Adrenal gland (tissue), 12 donors: ENCODE data around the gene AR. TPM values are rescaled to one million over a fixed set of nuclear protein-coding genes. Genes with fewer than 3 reads are reported as not detected.

ENCODE experiments used
- DNase-seq, 7 donors: peaks; one replicate each; pipeline ENCODE4 v3.0.0-alpha.2; 2019 to 2020
- H3K27ac ChIP-seq, 5 donors: fragments of 200-600 bp; sonication (generic) in 4 of 5; 1 replicate in 3 of 5; 2 replicates in 2 of 5; pipeline versions ENCODE4 v1.5.1 to v1.8.0; 2016 to 2020; ENCODE audit warnings: mild to moderate bottlenecking in 1 of 5
- H3K27me3 ChIP-seq: fragments of 200-600 bp; 2 replicates; pipeline ENCODE4 v1.8.0; 2021
- H3K36me3 ChIP-seq, 2 donors: fragments of 200-600 bp; replicated peaks in 1 of 2; 1 replicate in 1 of 2; 2 replicates in 1 of 2; pipeline versions ENCODE4 v1.5.1 to v1.8.0; 2018 to 2022
- H3K4me1 ChIP-seq, 2 donors: fragments of 200-600 bp; replicated peaks in 1 of 2; 1 replicate in 1 of 2; 2 replicates in 1 of 2; pipeline versions ENCODE4 v1.5.1 to v1.8.0; 2018 to 2021
- H3K4me3 ChIP-seq, 4 donors: fragments of 200-600 bp; sonication (generic) in 3 of 4; one replicate each; pipeline ENCODE4 v1.5.1; 2016 to 2018
- H3K9me3 ChIP-seq, 3 donors: fragments of 200-600 bp; sonication (generic) in 1 of 3; replicated peaks in 1 of 3; 1 replicate in 2 of 3; 2 replicates in 1 of 3; pipeline versions ENCODE4 v1.5.1 to v1.8.0; 2016 to 2021
- POLR2A ChIP-seq, 2 donors: fragments of 450-650 bp; IDR thresholded peaks; one replicate each; pipeline ENCODE4 v1.6.1; 2017; ENCODE audit warnings: antibody characterized with exemption in 2 of 2, mild to moderate bottlenecking in 2 of 2, moderate library complexity in 1 of 2
- WGBS, 4 donors: extraction: QIAGEN DNeasy Blood & Tissue Kit in 2 of 4; methylation state at CpG; one replicate each; pipeline versions ENCODE4 v1.1.5 to v1.1.7; 2013 to 2017; 5-methylcytosine and 5-hydroxymethylcytosine counted together
- intact Hi-C, 2 donors: fragments of 100-400 bp; cut with DNase I; formaldehyde crosslinking; loops; one replicate each; pipeline versions ENCODE4 v1.14.1 to v1.15.0; 2022 to 2023
- polyA plus RNA-seq, 3 donors: library from polyadenylated mRNA; stranded (reverse); fragments of 200-250 nt in 2 of 3; fragments of 350-450 nt in 1 of 3; fragmentation: Illumina TruSeq in 1 of 3; extraction: RNeasy Lipid Tissue Mini Kit (QIAGEN cat#74804) in 1 of 3; gene quantifications; one replicate each; pipeline ENCODE4 v1.2.3, GENCODE V29; 2013 to 2014
- total RNA-seq, 9 donors: library from RNA; depleted of rRNA in 4 of 9; stranded (reverse); fragments of >200 nt in 4 of 9; fragments of 120-200 nt in 1 of 9; fragmentation: NEBNext Ultra II Directional in 1 of 9; extraction: Animal tissue kit (Norgen Biotek cat#: 25700) in 1 of 9; gene quantifications; one replicate each; pipeline versions ENCODE4 v1.1.0 to v1.2.4, GENCODE V29; 2013 to 2023
- TF ChIP-seq, protein P1 (sequence below), 6 experiments: fragments of 450-650 bp in 4 of 6; fragments of 200-600 bp in 2 of 6; sonication (generic) in 1 of 6; IDR thresholded peaks; 1 replicate in 5 of 6; 2 replicates in 1 of 6; pipeline versions ENCODE4 v1.5.1 to v1.8.0; 2016 to 2021; ENCODE audit warnings: antibody characterized with exemption in 6 of 6, mild to moderate bottlenecking in 2 of 6, moderate library complexity in 1 of 6
- donor health status: healthy with polysubstance abuse.
- donor health status: Bipolar disorder and iron deficiency.
- donor health status: DM: yes; HTN: yes; CAD: no.
- donor health status: DM: no; HTN: no; CAD: no.
- donor health status: DM: no; HTN: no; CAD: no.
- donor health status: DM: yes; HTN: yes; CAD: no.

Gene AR
- total and polyA plus RNA-seq, 12 donors = 0.64 to 7.5 (median 2.9) TPM

DNA sequence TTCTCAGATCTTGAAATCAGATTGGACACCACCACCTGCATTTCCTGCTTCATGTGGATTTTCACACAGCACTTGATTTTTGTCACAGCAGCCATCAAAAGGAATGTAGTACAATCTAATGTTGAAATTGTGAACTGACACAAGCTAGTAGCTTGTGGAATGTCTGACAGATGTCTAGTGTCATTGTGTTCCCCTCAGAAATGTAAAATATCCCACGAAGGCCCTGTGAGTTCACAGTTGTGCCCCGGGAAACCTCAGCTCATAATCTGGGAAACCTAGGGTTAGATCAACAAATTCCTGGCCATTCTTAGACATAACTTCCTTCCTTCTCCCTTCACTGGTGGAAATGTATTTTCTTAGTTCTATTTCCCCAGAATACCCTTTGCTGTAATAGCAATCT lies 205.7 kb downstream of the AR start:
- no peaks in the 10 kb centered on the region for H3K36me3 ChIP-seq
- intact Hi-C loops = no loop called here
- 33 to 48% (median 42%) methylated on average over 2 of the region's 2 CpGs for WGBS, 4 donors
- no peaks in the 10 kb centered on the region for H3K4me1 ChIP-seq
- DNase-seq = no peak
- peaks cover 6% of the 10 kb centered on the region for H3K27me3 ChIP-seq
- no peak for TF ChIP-seq POLR2A (IDR thresholded peaks at IDR 0.05)
- no peak overlapping the region for H3K27ac ChIP-seq
- H3K9me3 ChIP-seq = no peaks in the 10 kb centered on the region
- H3K4me3 ChIP-seq = no peak overlapping the region

DNA sequence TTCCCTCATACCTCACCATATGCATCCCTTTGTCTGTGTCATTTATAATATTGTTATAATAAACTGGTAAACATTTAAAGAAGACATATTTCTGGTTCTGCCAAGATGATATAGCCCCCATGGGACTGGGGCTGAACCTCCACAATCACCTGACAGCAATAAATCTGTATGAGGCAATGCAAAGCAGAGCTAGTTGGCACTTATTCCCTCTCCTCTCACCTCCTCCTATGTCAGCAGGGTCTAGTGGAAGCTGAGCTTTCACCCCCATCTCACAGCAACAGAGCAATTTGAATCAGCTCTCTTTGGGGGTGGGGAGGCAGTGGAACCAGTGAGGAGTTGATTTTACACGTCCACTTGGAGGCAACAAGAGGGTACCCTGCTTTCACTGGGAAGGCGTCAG lies 206.9 kb downstream of the AR start:
- TF ChIP-seq, protein P1, sequence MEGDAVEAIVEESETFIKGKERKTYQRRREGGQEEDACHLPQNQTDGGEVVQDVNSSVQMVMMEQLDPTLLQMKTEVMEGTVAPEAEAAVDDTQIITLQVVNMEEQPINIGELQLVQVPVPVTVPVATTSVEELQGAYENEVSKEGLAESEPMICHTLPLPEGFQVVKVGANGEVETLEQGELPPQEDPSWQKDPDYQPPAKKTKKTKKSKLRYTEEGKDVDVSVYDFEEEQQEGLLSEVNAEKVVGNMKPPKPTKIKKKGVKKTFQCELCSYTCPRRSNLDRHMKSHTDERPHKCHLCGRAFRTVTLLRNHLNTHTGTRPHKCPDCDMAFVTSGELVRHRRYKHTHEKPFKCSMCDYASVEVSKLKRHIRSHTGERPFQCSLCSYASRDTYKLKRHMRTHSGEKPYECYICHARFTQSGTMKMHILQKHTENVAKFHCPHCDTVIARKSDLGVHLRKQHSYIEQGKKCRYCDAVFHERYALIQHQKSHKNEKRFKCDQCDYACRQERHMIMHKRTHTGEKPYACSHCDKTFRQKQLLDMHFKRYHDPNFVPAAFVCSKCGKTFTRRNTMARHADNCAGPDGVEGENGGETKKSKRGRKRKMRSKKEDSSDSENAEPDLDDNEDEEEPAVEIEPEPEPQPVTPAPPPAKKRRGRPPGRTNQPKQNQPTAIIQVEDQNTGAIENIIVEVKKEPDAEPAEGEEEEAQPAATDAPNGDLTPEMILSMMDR (IDR thresholded peaks at IDR 0.05) = no peak
- TF ChIP-seq POLR2A (IDR thresholded peaks at IDR 0.05) = no peak
- intact Hi-C loops = no loop called here
- whole genome bisulfite sequencing, 4 donors = 38 to 51% (median 40%) methylated on average over 2 of the region's 2 CpGs
- Histone ChIP-seq H3K27ac (no peak overlapping the region), H3K36me3 (no peaks in the 10 kb centered on the region), H3K4me1 (no peaks in the 10 kb centered on the region), H3K9me3 (no peaks in the 10 kb centered on the region), H3K27me3 (peaks cover 6% of the 10 kb centered on the region), H3K4me3 (no peak overlapping the region)
- no peak for DNase-seq

DNA sequence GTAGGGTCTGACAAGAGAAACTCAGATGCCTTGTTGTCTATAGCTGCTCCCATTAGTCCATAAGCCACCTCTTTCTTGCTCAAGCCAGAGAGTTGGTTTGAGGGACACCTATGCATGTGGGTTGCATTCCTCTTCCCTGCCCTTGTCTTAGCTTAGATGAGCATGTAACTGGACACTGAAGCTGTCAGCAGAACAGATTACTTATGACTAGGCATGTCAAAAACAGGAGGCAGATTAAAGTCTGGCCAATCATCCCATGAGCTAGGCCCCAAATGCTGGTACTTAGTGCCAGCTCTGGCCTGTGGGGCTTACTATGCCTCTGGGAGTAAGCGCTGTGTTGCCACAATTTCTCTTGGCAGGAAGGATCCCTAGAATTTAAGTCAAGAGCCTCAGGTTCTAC lies 215.2 kb downstream of the AR start:
- no peak for DNase-seq
- H3K27ac ChIP-seq = no peak overlapping the region
- intact Hi-C loops = no loop called here

DNA sequence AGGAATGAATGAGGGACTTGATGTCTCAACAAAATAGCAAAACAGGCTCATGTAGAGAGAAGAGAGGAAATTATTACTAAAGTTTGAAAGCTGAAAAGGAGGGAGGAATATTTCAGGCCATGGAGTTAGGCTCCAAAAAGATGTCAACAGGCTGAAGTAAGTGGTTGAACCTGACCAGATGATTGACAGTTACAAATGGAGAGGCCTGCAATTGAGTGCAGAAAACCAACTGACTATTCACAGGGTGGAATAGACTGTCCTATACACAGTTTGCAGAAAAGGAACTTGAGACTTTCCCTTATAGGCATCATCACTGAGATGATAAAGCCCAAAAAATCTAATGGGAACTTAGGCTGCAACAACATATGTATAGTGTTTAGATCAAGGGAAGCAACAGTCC lies 233.3 kb downstream of the AR start:
- Histone ChIP-seq H3K4me1 (peaks cover 7 to 11% of the 10 kb centered on the region in 2 donors), H3K9me3 (no peaks in the 10 kb centered on the region), H3K27me3 (no peaks in the 10 kb centered on the region), H3K27ac (no peak overlapping the region), H3K36me3 (no peaks in the 10 kb centered on the region), H3K4me3 (no peak overlapping the region)
- intact Hi-C loops = no loop called here
- TF ChIP-seq POLR2A (IDR thresholded peaks at IDR 0.05) = no peak
- TF ChIP-seq, protein P1 (IDR thresholded peaks at IDR 0.05) = no peak
- no peak for DNase-seq

More for the DNA sequence above, 215.2 kb downstream of the AR start:
- Histone ChIP-seq H3K4me3 (no peak overlapping the region), H3K9me3 (no peaks in the 10 kb centered on the region), H3K27me3 (no peaks in the 10 kb centered on the region), H3K36me3 (no peaks in the 10 kb centered on the region), H3K4me1 (no peaks in the 10 kb centered on the region)
- WGBS, 4 donors = 91 to 100% (median 100%) methylated on average over 1 of the region's 1 CpG
- TF ChIP-seq POLR2A (IDR thresholded peaks at IDR 0.05) = no peak
- TF ChIP-seq, protein P1 (IDR thresholded peaks at IDR 0.05) = no peak

DNA sequence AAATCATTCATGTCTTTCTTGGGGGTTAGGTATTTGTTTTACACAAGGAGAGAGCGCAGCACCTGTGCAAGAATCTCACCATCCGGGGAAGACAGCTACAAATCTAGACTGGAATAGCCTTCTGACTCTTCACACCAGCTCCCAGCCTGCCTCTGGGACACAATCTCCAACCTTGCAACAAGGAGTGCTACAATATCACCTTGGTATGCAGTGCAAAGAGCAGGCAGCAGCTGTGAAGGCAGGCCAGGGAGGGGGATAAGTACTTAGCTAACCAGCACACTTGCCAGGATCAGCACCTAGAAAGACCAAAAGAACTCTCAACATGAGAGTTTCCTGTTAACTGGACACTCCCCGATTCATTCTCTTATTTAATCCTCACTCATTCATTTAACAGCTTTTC lies 235.3 kb downstream of the AR start:
- intact Hi-C loops = no loop called here
- DNase-seq = no peak
- H3K36me3 ChIP-seq = no peaks in the 10 kb centered on the region
- peaks cover 7 to 11% of the 10 kb centered on the region in 2 donors for H3K4me1 ChIP-seq
- no peak for TF ChIP-seq POLR2A (IDR thresholded peaks at IDR 0.05)
- TF ChIP-seq, protein P1 (IDR thresholded peaks at IDR 0.05) = no peak
- WGBS, 4 donors = 68 to 96% (median 91%) methylated on average over 3 of the region's 3 CpGs
- H3K27me3 ChIP-seq = no peaks in the 10 kb centered on the region
- no peak overlapping the region for H3K27ac ChIP-seq
- H3K4me3 ChIP-seq = no peak overlapping the region
- no peaks in the 10 kb centered on the region for H3K9me3 ChIP-seq
